ENCODE results near the gene MYO1D. TPM values are rescaled to one million over a fixed set of nuclear protein-coding genes. Genes with fewer than 3 reads are reported as not detected.

Gene MYO1D
- total RNA-seq, 1 experiment from 2014 or later: 35.7 TPM

DNA sequence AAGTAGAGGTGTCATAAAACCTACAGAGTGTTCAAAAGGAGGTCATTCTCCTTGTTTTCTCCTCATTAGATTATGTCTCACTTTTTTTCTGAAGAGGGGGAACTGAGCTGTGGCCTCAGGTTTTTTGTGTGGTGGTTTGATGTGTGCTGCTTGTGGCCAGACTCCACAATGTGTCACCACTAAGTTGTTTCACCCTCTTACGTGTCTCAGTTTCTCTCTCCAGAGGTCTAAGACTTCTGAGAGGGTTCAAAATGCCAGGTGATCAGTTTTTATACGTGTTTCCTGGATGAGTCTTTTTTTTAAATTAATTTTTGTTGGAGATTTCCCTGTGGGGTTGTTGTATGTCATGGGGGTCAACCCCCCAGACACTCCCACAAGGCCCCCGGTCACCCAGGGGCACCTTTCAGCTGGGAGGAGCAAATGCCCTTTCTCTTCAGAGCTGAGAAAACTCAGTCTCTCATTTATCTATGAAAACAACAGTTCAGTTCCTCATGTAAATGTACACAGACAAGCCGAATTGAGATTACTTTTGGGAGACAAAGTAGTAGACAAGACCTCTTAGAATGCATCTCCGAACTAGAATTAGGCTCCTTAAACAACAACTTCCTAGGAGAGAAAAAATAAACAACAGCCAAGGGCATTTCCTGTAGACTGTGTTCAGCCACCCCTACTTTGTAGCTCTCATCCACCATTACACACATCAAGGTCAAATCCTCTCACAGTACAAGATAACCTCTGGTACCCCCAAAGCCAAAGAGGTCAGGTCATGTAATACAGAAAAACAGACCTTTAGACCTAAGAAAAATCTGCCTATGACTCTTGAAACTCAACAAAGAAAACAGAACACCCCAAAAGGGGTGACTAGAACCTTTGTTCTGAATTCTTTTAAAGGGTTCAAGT, 27.1 kb upstream of the MYO1D start:
- DNase-seq (ENCODE audit: low read depth, low spot score) (no peak), ATAC-seq (no peak)
- Histone ChIP-seq H4K20me1 (ENCODE audit: insufficient read depth) (no peaks in the 10 kb centered on the region), H3K27me3 (ENCODE audit: insufficient read depth, low read length) (no peaks in the 10 kb centered on the region), H2AFZ (ENCODE audit: low read depth, low read length, poor library complexity, severe bottlenecking) (no peak overlapping the region), H3K9me3 (ENCODE audit: control insufficient read depth in 1 of 2, insufficient read depth in 1 of 2, low read depth in 1 of 2, low read length in 2 of 2) (no peaks in the 10 kb centered on the region), H3K79me2 (ENCODE audit: insufficient read depth, low read length) (no peaks in the 10 kb centered on the region), H3K4me2 (ENCODE audit: low read length) (no peak overlapping the region), H3K27ac (ENCODE audit: low read depth, low read length) (no peak overlapping the region), H3K9me2 (ENCODE audit: insufficient read depth) (no peaks in the 10 kb centered on the region), H3K9ac (ENCODE audit: low read length) (no peak overlapping the region), H3K4me3 (replicated peaks in 1 of 2; ENCODE audit: low read depth in 1 of 2, low read length in 2 of 2) (no peak overlapping the region), H3K4me1 (ENCODE audit: control insufficient read depth in 1 of 2, insufficient read depth in 2 of 2, low read length in 2 of 2) (no peaks in the 10 kb centered on the region), H3K36me3 (ENCODE audit: control insufficient read depth in 1 of 2, insufficient read depth in 2 of 2, low read length in 2 of 2) (no peaks in the 10 kb centered on the region)
- no TSS peak for BruUV-seq (replicated peaks)
- CTCF ChIA-PET: interaction anchor here (0.9 kb wide), 1 partner anchor 27 kb away, joined by 4 read pairs; the partner anchor contains the start of gene MYO1D
- POLR2A ChIA-PET: no interaction called here
- intact Hi-C loops (cut with micrococcal nuclease): no loop called here
- TF ChIP-seq SIN3A (IDR thresholded peaks at IDR 0.05; ENCODE audit: low read depth) (no peak), CEBPB (IDR thresholded peaks at IDR 0.05; ENCODE audit: low read depth) (no peak), JUND (IDR thresholded peaks at IDR 0.05) (no peak), EZH2 (IDR thresholded peaks at IDR 0.05) (no peak), SP1 (IDR thresholded peaks at IDR 0.05; ENCODE audit: low read depth) (no peak), EZH2phosphoT487 (IDR thresholded peaks at IDR 0.05; ENCODE audit: borderline replicate concordance) (no peak), TCF7L2 (IDR thresholded peaks at IDR 0.05; ENCODE audit: borderline replicate concordance, extremely low read depth, insufficient read depth, insufficient read length) (no peak), ZFX (IDR thresholded peaks at IDR 0.05) (no peak), RAD21 (IDR thresholded peaks at IDR 0.05; ENCODE audit: low read depth) (no peak)
- TF ChIP-seq, protein P1, sequence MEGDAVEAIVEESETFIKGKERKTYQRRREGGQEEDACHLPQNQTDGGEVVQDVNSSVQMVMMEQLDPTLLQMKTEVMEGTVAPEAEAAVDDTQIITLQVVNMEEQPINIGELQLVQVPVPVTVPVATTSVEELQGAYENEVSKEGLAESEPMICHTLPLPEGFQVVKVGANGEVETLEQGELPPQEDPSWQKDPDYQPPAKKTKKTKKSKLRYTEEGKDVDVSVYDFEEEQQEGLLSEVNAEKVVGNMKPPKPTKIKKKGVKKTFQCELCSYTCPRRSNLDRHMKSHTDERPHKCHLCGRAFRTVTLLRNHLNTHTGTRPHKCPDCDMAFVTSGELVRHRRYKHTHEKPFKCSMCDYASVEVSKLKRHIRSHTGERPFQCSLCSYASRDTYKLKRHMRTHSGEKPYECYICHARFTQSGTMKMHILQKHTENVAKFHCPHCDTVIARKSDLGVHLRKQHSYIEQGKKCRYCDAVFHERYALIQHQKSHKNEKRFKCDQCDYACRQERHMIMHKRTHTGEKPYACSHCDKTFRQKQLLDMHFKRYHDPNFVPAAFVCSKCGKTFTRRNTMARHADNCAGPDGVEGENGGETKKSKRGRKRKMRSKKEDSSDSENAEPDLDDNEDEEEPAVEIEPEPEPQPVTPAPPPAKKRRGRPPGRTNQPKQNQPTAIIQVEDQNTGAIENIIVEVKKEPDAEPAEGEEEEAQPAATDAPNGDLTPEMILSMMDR (IDR thresholded peaks at IDR 0.05 in 2 of 3, conservative IDR thresholded peaks at IDR 0.05 in 1 of 3; ENCODE audit: borderline replicate concordance in 1 of 3, insufficient read depth in 1 of 3, low read depth in 2 of 3, low read length in 2 of 3): no peak
- TF ChIP-seq, protein P2, sequence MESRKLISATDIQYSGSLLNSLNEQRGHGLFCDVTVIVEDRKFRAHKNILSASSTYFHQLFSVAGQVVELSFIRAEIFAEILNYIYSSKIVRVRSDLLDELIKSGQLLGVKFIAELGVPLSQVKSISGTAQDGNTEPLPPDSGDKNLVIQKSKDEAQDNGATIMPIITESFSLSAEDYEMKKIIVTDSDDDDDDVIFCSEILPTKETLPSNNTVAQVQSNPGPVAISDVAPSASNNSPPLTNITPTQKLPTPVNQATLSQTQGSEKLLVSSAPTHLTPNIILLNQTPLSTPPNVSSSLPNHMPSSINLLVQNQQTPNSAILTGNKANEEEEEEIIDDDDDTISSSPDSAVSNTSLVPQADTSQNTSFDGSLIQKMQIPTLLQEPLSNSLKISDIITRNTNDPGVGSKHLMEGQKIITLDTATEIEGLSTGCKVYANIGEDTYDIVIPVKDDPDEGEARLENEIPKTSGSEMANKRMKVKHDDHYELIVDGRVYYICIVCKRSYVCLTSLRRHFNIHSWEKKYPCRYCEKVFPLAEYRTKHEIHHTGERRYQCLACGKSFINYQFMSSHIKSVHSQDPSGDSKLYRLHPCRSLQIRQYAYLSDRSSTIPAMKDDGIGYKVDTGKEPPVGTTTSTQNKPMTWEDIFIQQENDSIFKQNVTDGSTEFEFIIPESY (IDR thresholded peaks at IDR 0.05; ENCODE audit: extremely low read depth, insufficient replicate concordance, low read length): no peak
- RAD21 ChIA-PET (ENCODE audit: low non-redundant PET in 1 of 2, low total read pairs in 2 of 2, uncharacterized antibody in 2 of 2, unreplicated experiment in 2 of 2): no interaction called here

Data from HCT116 (cell line).